ENCODE measurements around the gene HNRNPUL2.

DNA sequence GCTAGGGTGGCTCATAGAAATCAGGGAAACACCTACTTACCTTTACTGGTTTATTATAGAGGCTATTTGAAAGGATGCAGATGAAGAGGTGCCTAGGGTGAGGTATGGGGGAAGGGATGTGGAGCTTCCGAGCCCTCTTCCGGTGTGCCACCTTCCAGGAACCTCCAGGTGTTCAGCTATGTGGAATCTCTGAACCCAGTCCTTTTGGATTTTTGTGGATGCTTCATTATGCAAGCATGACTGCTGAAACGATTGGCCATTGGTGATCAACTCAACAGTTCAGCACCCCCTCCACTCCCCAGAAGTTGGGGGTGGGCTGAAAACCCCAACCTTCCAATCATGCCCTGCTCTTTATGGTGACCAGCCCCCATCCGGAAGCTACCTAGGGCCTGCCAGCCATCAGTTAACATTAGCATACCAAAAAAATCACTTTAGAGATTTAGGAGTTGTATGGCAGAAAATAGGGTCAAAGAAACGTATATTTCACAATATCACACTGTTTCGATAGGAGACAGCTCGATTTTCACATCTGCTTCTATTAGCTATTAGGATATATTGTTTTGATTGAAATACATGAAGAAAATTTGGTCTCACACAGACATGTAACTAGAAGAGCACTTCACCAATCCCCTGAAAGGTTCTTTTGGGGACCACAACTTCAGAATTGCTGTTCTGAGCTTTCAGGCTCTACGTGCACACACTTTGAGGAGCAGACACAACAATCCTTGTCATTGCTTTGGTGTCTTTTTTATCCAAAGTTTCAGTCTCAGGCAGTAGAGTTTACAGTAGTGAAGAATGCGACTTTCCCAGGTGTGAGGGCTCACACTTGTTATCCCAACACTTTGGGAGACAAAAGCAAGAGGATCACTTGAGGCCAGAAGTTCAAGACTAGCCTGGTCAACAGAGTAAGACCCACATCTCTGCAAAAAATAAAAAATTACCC, 30.9 kb upstream of the HNRNPUL2 start:
- TF ChIP-seq POLR2A (IDR thresholded peaks at IDR 0.05; ENCODE audit: low read length) (no peak), GATA1 (IDR thresholded peaks at IDR 0.05; ENCODE audit: low read depth, low read length) (no peak)
